Muscle of leg (tissue), 11 donors: ENCODE results near the gene UBAP1L. TPM values are rescaled to one million over a fixed set of nuclear protein-coding genes. Genes with fewer than 3 reads are reported as not detected.
"Not testable (repeated sequence)": the region's sequence is repeated elsewhere in the genome, so short reads cannot be mapped to it uniquely, and the experiment has no call there.

Source experiments
- DNase-seq: peaks from one replicate; pipeline ENCODE4 v3.0.0; 2013
- H3K27ac ChIP-seq: one replicate; pipeline ENCODE4 v1.5.1; 2013; ENCODE audit warnings: mild to moderate bottlenecking, low read length, control low read depth
- H3K27me3 ChIP-seq: one replicate; pipeline ENCODE4 v1.6.1; 2013; ENCODE audit warnings: low read length; ENCODE audit not compliant: control insufficient read depth, insufficient read depth
- H3K36me3 ChIP-seq: one replicate; pipeline ENCODE4 v1.6.1; 2013; ENCODE audit warnings: low read length; ENCODE audit not compliant: control insufficient read depth, insufficient read depth
- H3K4me1 ChIP-seq: one replicate; pipeline ENCODE4 v1.6.1; 2013; ENCODE audit warnings: low read length; ENCODE audit not compliant: control insufficient read depth, insufficient read depth
- H3K4me3 ChIP-seq: one replicate; pipeline ENCODE4 v1.5.1; 2013; ENCODE audit warnings: low read length, control low read depth
- H3K9me3 ChIP-seq: replicated peaks from 2 replicates; pipeline ENCODE4 v1.6.1; 2013; ENCODE audit warnings: low read depth, low read length; ENCODE audit not compliant: control insufficient read depth
- WGBS: methylation state at CpG from one replicate; pipeline ENCODE4 v1.1.5; 2013; ENCODE audit warnings: missing lambda C conversion rate; ENCODE audit not compliant: insufficient coverage; 5-methylcytosine and 5-hydroxymethylcytosine counted together
- polyA plus RNA-seq, 8 donors: library from polyadenylated mRNA; unstranded; fragments of 120-200 nt; gene quantifications; one replicate each; pipeline versions ENCODE4 v1.2.1 to v1.2.3, GENCODE V29; 2013; ENCODE audit warnings: inconsistent platforms in 1 of 8, low replicate concordance in 1 of 8; ENCODE audit not compliant: insufficient read length in 8 of 8, insufficient read depth in 1 of 8
- total RNA-seq: library from RNA; stranded (reverse); fragments of 120-200 nt; gene quantifications from one replicate; pipeline ENCODE4 v1.2.4, GENCODE V29; 2013

The UBAP1L gene
- total and polyA plus RNA-seq, 9 donors = 2.6 to 7.2 (median 4.6) TPM

DNA sequence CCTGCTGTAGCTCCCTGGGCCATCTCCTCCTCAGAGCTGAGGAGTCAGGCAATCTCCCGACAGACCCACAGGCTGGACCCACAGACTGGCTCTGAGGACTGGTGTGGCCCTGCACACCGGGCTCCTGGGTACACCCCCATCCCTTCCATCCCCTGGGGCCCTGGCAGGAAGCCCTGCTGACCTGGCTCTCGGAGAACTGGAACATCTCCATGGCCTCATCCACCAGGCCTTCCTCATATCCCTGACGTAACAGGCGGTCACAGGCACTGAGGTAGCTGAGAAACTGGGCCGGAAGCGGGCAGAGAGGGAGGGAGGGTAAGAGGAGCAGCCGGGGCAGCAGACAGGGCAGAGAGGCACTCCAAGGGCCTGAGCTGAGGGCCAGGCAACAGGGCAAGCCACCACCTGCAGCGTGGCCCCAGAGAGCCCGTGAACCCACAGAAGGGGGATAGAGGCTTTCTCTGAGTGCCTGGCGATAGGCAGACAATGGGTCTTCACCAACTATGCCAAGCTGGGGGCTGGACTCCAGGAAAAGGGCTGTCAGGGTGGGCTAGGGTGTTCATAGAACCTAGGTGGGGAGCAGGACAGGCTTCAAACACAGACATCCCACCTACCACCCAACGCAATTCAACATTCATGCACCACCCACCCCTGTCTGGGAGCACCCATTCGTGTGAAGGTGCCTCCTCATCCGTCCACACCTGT lies 20.6 kb downstream of the UBAP1L start:
- DNase-seq = no peak
- Histone ChIP-seq H3K36me3 (peaks cover 43% of the 10 kb centered on the region), H3K27me3 (no peaks in the 10 kb centered on the region), H3K4me1 (peaks cover 12% of the 10 kb centered on the region), H3K4me3 (no peak overlapping the region), H3K9me3 (no peaks in the 10 kb centered on the region), H3K27ac (no peak overlapping the region)
- 91% methylated on average over 9 of the region's 14 CpGs for WGBS

DNA sequence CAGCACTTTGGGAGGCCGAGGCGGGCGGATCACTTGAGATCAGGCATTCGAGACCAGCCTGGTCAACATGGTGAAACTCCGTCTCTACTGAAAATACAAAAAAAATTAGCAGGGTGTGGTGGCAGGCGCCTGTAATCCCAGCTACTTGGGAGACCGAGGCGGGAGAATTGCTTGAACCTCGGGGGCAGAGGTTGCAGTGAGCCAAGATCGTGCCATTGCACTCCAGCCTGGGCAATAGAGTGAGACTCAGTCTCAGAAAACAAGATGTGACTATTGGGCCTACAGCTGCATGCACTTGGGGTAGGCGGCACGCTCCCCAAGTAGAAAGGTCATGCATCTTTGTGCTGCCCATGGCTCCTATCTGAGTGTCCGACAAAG lies 21.2 kb downstream of the UBAP1L start:
- not testable (repeated sequence) for H3K27ac ChIP-seq, H3K9me3 ChIP-seq, DNase-seq, H3K27me3 ChIP-seq, H3K4me3 ChIP-seq
- peaks cover 19% of the 10 kb centered on the region for H3K4me1 ChIP-seq
- WGBS = 93% methylated on average over 12 of the region's 13 CpGs
- H3K36me3 ChIP-seq = peaks cover 36% of the 10 kb centered on the region

DNA sequence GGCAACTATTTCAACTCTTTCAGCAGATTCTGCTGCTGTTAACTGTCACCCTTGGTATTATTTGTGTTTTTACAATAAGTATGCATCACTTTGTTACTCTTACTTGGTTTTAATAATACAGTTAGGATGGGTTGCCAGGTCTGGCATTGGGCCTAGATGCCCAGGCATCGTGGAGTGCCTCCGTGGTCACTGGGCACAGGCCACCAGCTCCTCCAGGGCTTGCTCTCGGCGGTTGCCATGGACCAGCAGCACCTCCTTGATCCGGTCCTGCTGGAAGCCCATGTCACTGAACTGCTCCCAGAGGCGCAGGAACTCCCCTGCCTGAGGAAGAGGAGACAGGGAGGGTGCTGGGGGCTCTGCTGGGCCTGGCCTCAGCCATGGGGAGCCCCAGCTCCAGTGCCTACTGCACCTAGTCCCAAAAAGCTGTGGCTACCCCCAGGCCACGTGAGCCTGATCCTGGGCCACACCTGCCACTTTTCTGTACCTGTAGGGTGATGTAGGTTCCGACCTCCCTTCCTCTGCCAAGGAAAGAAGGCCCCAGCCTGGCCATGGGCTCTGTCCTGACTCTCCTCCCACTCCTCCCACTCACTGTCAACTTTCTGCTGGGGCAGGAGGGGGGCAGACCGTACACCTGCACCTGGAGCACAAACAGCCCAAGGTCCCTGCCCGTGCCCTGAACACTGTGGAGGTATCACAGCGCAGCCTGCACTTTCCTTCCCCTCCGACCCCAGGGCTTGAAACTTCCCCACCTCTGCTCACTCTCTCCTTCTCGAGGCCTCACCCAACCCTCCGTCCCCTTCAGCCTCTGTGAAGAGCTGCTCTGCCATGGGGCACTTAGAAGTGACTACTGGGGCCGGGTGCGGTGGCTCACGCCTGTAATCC lies 21.8 kb downstream of the UBAP1L start:
- Histone ChIP-seq H3K4me1 (peaks cover 24% of the 10 kb centered on the region), H3K4me3 (no peak overlapping the region), H3K27ac (no peak overlapping the region), H3K9me3 (no peaks in the 10 kb centered on the region), H3K27me3 (no peaks in the 10 kb centered on the region), H3K36me3 (peaks cover 30% of the 10 kb centered on the region)
- WGBS = 94% methylated on average over 14 of the region's 17 CpGs
- no peak for DNase-seq

DNA sequence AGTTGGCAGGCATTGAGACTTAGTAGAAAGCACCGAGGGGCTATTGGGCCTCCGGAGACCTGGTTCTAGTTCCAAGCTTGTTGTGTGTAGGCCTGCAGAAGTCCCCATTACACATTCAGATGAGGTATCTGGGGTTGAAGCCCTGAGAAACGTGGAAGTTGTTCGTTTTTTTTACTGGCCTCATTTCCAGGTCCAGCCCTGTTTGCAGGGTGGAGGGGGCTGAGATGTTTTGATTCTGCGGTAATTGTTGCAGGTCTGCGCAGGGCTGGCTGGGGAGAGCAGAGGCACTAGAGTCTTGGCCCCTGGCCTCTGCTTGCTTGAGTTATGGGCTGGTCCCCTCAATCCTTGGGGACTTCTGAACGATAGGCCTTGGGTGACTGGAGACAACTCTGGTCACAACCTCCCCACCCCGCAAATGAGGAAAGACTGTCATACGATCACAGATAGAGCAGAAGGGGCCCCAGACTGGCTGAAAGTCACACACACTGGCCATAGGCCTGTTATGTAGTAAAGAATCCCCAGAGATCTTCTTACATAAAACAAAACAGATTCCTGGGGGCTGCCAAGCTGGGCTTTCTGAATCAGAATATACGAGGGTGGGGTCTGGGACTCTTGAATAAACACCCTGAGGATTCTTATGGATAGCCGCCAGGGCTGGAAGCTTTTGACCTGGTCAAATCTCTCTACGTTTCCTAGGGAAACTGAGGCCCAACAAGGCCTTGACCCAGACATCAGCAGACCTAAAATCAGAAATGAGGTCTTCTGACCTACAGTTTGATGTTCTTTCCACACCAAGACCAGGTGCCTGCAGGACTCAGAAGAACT lies 22.8 kb downstream of the UBAP1L start:
- H3K4me1 ChIP-seq = peaks cover 34% of the 10 kb centered on the region
- peaks cover 20% of the 10 kb centered on the region for H3K36me3 ChIP-seq
- H3K27ac ChIP-seq = peak overlapping the region; percentile 24
- H3K27me3 ChIP-seq = no peaks in the 10 kb centered on the region
- H3K4me3 ChIP-seq = no peak overlapping the region
- WGBS = 43% methylated on average over 5 of the region's 12 CpGs
- peak; percentile 68 for DNase-seq
- no peaks in the 10 kb centered on the region for H3K9me3 ChIP-seq

DNA sequence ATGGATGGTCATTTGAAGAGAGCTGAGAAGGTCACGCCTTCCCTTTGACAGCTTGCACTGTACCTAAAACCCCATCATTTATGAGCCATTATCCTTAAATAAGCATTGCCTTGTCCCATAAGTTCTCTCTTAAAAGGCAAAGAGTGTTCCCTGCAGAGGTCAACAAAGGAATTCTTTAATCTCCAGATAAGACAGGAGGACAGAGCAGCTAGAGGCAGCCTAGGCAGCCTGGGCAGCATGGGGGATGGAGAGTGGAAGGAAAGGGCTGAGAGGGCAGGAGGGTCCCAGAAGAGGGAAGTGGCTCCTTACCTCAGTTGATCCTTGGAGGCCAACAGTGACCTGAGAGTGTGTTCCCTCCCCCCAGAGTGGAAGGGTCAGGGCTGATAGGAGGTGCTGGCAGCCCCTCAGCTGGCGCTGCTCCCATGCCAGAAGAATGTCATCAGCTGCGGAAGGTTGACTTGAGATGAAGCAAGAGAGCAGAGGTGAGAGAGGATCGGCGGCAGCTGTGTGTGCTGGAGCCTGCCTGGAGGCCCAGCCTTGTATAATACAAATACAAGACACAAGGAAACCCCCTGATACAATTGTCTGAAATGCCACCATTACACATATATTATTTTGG lies 25.7 kb downstream of the UBAP1L start:
- Histone ChIP-seq H3K36me3 (peaks cover 3% of the 10 kb centered on the region), H3K4me3 (no peak overlapping the region), H3K27me3 (peaks cover 3% of the 10 kb centered on the region), H3K4me1 (peaks cover 43% of the 10 kb centered on the region), H3K9me3 (no peaks in the 10 kb centered on the region), H3K27ac (no peak overlapping the region)
- no peak for DNase-seq
- 100% methylated on average over 1 of the region's 5 CpGs for WGBS

DNA sequence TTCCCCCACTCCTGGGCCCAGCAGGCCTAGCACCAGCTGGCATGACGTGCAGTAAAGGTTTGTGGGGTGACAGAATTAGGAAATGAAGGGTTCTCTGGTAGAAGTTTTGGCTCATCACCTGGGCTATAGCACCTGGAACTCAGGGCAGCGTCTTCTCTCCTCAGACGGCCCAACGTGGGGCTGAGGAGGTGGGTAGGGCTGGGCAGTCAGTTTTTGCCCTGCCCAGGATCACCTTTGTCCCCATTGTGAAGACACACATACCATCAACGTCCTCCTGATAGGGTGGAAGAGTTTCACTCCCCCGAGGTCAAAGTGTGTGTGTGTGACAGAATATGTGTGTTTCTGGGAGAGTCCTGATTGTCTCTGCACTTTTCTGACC lies 26.4 kb downstream of the UBAP1L start:
- peaks cover 3% of the 10 kb centered on the region for H3K36me3 ChIP-seq
- DNase-seq = no peak
- H3K27ac ChIP-seq = peak overlapping the region; percentile 45
- H3K9me3 ChIP-seq = no peaks in the 10 kb centered on the region
- peaks cover 3% of the 10 kb centered on the region for H3K27me3 ChIP-seq
- WGBS = no CpG with 5 or more reads among the region's 6 CpGs
- peaks cover 43% of the 10 kb centered on the region for H3K4me1 ChIP-seq
- no peak overlapping the region for H3K4me3 ChIP-seq

DNA sequence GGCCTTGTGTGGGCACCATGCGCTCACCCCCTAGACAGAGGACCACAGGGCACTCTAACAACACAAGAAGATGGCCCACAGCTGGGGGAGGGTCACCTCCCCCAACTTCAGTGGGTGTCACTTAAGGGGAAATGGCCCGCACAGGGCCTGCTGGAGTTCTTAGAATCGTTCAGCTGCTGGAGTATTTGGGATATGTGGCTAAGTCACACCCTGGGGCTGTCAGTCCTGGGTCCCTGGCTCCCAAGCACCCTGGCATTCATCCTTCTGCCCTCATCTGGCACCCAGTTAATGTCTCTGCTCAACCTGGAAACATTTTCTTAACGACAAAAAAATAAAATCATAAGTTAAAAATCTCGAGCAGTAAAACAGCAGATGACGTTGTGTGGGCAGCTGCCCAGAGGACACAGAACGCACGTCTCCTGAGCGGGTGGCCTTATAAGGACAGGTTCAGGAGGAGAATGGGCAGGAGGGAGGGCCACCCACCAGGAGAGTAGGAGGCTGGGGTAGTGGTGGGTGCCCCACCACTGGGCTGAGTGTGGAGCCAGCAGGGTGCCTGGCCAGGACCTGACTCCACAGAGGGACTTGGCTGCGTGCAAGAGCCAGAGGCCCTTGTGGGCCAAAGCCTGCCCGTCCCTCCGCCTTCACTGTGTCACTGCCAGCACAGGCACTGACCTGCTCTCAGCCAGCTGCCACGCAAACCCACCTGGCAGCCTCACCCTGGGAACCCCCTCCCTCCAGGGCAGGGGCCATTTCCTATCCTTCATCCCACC lies 26.9 kb downstream of the UBAP1L start:
- WGBS = 62% methylated on average over 8 of the region's 13 CpGs
- Histone ChIP-seq H3K27ac (peak overlapping the region; percentile 45), H3K4me1 (peaks cover 47% of the 10 kb centered on the region), H3K4me3 (no peak overlapping the region), H3K27me3 (peaks cover 4% of the 10 kb centered on the region), H3K9me3 (no peaks in the 10 kb centered on the region), H3K36me3 (peaks cover 3% of the 10 kb centered on the region)
- DNase-seq = peak; percentile 63

DNA sequence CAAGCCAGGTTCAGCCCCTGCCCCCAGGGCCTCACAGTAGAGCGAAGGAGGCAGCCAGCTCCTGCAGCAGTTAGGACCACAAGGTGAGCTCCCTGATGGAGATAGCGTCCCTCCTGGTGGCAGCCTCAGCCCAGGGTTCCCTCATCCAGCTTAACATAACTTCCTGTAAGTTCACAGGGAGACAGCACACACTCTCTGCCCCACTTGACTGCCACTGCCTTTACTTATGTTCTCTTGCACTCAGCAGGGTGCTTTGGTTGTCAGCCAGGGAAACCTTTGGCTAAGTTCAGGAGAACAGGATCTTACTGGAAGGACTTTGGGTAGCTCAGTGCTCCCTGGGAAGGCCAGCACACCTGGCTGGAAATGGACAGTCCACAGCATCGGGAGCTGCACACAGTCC lies 27.6 kb downstream of the UBAP1L start:
- DNase-seq = no peak
- peaks cover 50% of the 10 kb centered on the region for H3K4me1 ChIP-seq
- peak overlapping the region; percentile 42 for H3K27ac ChIP-seq

DNA sequence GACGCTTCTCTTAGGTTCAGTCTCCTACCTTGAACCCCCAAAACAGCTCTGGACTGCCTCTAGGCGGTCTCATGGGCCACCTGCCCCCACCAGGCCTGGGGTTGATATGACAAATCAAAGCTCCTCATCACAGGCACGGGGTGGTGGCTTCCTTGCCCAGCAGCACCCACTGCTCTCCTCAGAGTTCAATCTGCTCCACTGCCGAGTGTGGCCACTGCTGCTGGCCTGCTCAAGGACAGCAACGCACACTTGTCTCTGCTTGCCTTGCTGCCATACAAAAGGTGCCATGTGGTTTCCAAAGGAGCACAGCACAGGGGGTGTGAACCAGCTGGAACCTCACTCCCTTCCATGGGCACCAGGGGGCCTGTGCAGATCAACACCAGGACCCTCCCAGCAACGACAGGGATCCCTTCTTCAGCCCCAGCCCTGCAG lies 28.3 kb downstream of the UBAP1L start:
- Histone ChIP-seq H3K4me3 (no peak overlapping the region), H3K27ac (no peak overlapping the region), H3K36me3 (no peaks in the 10 kb centered on the region), H3K27me3 (peaks cover 10% of the 10 kb centered on the region), H3K9me3 (no peaks in the 10 kb centered on the region), H3K4me1 (peaks cover 51% of the 10 kb centered on the region)
- 53% methylated on average over 6 of the region's 6 CpGs for whole genome bisulfite sequencing
- DNase-seq = no peak

More for the DNA sequence above, 27.6 kb downstream of the UBAP1L start:
- 61% methylated on average over 3 of the region's 3 CpGs for WGBS
- Histone ChIP-seq H3K9me3 (no peaks in the 10 kb centered on the region), H3K4me3 (no peak overlapping the region), H3K36me3 (peaks cover 3% of the 10 kb centered on the region), H3K27me3 (peaks cover 7% of the 10 kb centered on the region)
